Kidney tubule cell (primary cell): ENCODE results near the gene TDRD3.

Source experiments
- DNase-seq: peaks from one replicate; pipeline ENCODE4 v3.0.0-alpha.2; 2018; ENCODE audit warnings: low spot score

The TDRD3 gene

GRCh38 chr13:60575142-60575541 lies 178.1 kb downstream of the TDRD3 start:
- no peak for DNase-seq

DNA sequence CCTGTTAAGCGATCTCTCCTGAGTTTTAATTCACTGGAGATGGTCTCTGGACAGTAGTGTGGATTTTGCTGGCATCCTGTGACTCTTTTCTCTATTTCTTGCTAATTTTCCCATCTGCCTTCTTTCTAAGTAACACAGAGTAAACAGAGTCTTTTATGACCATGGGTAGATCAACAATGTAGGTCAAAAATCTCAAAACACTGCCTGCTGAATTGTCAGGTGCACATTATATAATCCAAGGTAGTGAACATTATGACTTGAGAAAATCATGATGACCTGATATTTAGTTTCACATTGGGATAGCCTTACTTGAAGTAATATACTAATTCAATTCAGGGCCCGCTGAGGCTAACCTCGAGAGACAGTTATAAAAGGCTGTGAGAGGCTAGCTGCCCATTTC lies 180.7 kb downstream of the TDRD3 start:
- DNase-seq: no peak

DNA sequence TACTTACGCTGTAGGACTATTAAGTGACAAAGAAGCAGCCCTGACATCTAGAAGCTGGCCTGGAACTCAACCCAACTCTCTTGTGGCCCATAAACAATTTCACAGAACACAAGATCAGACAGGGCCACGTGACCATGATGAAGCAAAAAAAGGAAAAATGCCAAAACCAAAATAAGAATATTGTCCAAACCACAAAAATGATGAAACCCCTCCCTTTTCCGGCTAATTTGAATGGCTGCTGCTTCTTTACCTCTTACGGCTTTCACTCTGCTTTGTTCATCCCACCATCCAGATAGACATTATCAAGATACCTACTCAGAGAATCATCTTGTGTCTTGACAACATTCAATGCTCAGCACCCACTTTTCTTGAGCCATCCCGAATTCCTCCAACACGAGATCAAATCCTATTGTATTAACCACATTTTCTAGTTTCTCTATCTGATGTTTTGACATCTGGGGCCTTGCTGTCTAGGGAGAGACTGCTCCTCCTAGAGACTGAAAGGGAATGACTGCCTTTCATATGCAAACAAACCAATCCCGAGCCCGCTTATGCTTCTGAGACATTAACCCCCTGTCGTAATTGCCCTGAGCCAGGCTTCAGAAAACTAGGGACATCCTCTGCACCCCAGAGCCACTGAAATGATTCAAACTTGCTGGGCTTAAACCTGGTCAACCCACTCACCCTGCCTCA lies 186.3 kb downstream of the TDRD3 start:
- no peak for DNase-seq

DNA sequence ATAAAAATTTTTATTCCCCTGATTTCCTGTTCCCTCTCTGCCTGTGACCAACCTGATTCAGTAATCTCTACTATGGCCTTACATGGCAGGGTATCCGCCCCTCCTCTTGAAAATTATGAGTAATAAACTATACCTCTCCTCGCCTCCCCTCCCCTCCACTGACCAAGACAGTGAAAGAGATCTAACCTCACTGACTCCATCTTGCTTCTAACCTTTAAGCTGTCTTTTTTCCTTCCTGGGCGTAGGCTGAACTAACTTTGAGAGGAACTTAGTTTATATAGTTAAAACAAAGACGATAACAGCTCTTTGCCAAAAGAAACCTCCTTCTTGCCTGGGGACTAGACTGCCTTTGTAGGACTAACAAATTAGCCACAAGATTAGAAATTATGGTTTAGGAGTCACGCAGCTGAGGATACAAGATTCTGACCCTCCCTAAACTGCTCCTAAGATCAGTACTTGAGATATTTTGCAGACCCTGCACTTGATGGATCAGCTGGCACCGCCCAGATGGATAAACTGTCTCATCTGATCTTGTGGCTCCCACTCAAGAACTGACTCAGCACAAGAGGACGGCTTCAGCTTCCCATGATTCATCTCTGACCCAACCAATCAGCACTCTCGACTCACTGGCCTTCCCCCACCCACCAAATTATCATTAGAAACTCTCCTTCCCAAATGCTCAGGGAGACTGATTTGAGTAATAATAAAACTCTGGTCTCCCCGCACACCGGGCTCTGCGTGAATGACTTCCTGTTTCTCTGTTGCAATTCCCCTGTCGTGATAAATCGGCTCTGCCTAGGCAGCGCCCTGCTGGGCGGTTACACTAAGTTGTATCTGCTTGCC lies 187.1 kb downstream of the TDRD3 start:
- peak; percentile 10 for DNase-seq

GRCh38 chr13:60584976-60585375 lies 188.0 kb downstream of the TDRD3 start:
- no peak for DNase-seq

DNA sequence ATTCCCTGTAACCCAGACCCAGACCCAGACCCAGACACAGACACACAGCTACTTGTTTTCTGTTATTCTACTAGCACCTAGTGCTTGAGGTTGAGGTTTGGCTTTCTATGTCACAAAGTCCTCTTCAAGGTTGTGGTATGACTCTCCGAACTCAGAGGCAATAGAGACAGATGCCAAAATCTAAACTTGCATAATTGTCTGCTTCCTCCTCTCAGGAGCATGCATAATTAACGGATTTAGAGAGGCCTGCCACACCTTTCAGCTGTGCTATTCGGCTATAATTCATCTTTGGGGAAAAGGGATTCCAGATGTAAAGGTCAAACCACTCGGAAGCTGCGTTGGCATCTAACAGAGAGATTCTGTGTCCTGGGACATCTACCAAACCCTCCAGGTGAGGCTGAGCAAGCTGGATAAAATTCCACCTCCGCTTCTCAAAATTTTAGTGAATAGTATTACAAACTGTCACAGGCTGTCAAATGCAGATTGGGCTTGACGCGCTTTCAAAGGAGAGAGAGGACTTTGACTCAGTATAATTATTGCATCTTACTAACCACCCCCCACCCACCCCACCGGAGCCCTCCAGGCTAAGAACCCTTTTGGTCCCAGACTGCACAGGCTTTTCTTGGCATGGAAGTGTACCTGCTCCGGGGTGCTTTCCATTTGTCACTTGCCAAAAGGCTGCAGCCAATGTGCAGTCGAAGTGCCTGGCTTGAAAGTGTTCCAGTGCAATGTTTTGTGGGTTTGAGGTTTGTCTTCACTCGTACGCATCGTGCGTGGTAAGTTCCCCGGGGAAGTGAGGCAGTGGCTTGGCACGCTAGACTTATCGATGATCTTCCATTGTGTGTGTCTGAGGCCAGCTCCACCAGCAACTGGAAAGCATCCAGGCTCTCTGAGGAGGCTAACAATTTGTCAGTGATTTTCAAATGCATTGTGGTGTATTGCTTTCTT lies 194.1 kb downstream of the TDRD3 start:
- DNase-seq: peak; percentile 19

- no peak for DNase-seq
These were observed 206.0 kb downstream of the TDRD3 start for GRCh38 chr13:60603049-60603448.

GRCh38 chr13:60604058-60604457 lies 207.0 kb downstream of the TDRD3 start:
- DNase-seq: no peak

- DNase-seq: no peak
These were observed 211.9 kb downstream of the TDRD3 start for GRCh38 chr13:60608954-60609353.

DNA sequence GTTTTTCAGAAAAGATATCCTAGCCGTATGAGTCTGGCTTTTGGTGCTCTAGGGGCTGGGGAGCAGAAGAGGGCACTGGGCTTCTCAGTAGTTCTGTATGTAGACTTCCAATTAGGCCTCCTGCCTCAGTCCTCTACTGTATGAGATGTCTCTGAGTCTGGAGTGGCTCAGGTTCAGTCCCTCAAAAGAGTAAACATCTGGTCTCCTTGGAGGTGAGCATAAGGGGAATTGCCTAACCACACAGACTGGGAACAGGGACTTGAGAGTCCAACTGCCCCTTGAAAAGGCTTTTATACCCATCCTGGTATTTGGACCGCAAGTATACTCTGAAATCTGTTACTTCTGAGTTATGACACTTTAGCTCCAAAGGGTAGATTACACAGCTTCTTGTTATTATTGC lies 214.5 kb downstream of the TDRD3 start:
- no peak for DNase-seq

- DNase-seq: no peak
These were observed 215.6 kb downstream of the TDRD3 start for GRCh38 chr13:60612593-60612992.

DNA sequence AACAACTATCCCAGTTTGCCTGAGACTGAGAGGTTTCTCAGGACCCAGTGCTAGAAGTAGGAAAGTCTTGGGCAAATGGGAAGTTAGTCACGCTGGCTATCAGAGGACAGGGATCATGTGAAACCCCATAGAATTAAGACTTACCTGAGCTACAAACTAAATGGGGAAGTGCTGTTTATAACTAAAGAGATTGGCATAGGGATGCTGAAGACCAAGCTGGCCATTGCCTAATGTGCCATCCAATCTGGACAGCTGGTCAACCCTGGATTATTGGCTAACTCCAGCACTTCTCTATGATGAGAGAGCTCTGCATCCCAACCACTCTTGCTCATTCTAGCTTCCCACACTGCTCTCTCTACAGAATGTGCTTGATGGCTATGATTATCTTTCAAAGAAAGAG lies 216.1 kb downstream of the TDRD3 start:
- no peak for DNase-seq

- DNase-seq: peak; percentile 26
These were observed 221.1 kb downstream of the TDRD3 start for GRCh38 chr13:60617991-60618733.

GRCh38 chr13:60619461-60619860 lies 222.4 kb downstream of the TDRD3 start:
- no peak for DNase-seq

DNA sequence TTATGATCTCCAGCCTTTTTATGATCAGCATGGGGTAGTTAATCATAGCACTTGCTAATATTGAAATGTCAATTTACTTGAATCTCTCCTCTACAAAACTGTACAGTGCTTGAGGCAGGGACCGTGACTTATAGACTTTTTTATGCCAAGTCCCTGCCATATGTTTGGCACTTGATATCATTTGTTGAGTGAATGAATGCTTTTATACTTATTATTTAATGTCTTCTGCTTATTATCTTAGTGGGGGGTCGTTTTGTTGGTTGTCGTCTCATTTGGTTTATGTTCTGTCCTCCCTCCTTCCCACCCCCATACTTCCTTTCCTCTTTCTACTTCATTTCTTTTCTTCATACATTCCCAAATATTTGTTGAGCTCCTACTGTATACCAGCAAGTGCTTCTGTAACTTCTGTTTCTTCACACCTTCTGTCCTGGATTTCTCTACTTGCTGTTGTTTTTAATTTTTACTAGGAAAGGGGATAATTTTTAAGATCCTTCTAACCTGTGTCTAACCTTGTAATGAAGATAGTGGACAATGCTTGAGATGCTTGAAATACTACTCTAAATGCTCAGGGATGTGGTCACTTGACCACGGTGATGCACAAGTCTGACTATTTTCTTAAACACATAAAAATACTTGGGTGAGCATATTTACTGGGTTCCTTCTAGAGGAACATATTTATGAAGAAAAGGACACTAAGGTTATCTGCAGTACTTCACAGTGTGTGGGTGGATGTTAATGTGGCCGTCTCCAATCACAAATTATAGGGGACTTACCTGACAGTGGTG lies 223.8 kb downstream of the TDRD3 start:
- peak; percentile 55 for DNase-seq

GRCh38 chr13:60623151-60623550 lies 226.1 kb downstream of the TDRD3 start:
- no peak for DNase-seq
